ENCODE results near the gene DEFB127.
"Not testable (repeated sequence)": the region's sequence is repeated elsewhere in the genome, so short reads cannot be mapped to it uniquely, and the experiment has no call there.

DEFB127 gene, protein sequence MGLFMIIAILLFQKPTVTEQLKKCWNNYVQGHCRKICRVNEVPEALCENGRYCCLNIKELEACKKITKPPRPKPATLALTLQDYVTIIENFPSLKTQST

DNA sequence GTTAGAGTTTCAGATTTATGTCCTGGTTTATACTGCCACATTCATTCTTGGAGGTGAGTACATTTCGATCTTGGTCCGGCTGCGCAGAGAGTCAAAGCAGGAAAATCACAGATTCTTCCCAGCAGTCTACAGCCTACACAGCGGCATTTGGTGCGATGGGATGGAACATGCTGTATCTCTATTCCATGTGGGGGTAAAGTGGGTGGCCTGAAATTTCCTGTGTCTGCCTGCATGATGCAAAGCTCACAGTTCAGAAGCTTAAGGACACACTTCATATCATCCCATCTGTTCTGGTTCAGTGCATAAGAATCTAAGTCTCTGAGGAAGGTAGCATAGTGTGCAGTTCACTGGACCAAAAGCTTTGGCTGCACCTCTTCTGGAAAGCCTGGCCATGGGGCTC lies at the start of gene DEFB127:
DEFB127 (plus strand) TSS at position 301 of the 400 bp plus-strand sequence; CDS start at position 392, 91 bp downstream.
- H3K4me3 ChIP-seq (ENCODE audit: low read depth, low read length) = no peak within 1 kb of the TSS
- TF ChIP-seq, protein P1, sequence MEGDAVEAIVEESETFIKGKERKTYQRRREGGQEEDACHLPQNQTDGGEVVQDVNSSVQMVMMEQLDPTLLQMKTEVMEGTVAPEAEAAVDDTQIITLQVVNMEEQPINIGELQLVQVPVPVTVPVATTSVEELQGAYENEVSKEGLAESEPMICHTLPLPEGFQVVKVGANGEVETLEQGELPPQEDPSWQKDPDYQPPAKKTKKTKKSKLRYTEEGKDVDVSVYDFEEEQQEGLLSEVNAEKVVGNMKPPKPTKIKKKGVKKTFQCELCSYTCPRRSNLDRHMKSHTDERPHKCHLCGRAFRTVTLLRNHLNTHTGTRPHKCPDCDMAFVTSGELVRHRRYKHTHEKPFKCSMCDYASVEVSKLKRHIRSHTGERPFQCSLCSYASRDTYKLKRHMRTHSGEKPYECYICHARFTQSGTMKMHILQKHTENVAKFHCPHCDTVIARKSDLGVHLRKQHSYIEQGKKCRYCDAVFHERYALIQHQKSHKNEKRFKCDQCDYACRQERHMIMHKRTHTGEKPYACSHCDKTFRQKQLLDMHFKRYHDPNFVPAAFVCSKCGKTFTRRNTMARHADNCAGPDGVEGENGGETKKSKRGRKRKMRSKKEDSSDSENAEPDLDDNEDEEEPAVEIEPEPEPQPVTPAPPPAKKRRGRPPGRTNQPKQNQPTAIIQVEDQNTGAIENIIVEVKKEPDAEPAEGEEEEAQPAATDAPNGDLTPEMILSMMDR (IDR thresholded peaks at IDR 0.05; ENCODE audit: low read depth, low read length) = no peak
- TF ChIP-seq, protein P2, sequence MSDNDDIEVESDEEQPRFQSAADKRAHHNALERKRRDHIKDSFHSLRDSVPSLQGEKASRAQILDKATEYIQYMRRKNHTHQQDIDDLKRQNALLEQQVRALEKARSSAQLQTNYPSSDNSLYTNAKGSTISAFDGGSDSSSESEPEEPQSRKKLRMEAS (IDR thresholded peaks at IDR 0.05; ENCODE audit: low read depth, low read length) = no peak
- TF ChIP-seq POLR2A (IDR thresholded peaks at IDR 0.05; ENCODE audit: extremely low read depth, insufficient read length) (no peak), MYC (IDR thresholded peaks at IDR 0.05; ENCODE audit: low read depth, low read length) (no peak)
- no peak for DNase-seq (ENCODE audit: low read depth)

DNA sequence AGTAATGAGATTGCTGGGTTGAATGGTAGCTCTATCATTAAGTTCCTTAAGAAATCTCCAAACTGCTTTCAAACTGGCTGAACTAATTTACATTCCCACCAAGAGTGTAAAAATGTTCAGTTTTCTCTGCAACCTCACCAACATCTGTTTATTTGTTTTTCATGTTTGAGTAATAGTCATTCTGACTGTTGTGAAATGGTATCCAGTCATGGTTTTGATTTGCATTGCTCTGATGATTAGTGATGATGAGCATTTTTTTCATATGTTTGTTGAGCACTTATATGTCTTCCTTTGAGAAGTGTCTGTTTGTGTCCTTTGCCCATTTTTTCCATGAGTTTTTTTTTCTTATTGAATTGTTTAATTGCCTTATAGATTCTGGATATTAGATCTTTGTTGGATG lies 44.9 kb upstream of the DEFB127 start:
- TF ChIP-seq, protein P2 (IDR thresholded peaks at IDR 0.05; ENCODE audit: low read depth, low read length) = no peak
- TF ChIP-seq, protein P1 (IDR thresholded peaks at IDR 0.05; ENCODE audit: low read depth, low read length) = no peak
- TF ChIP-seq MYC (IDR thresholded peaks at IDR 0.05; ENCODE audit: low read depth, low read length) = no peak
- no peak for TF ChIP-seq POLR2A (IDR thresholded peaks at IDR 0.05; ENCODE audit: extremely low read depth, insufficient read length)
- H3K4me3 ChIP-seq (ENCODE audit: low read depth, low read length) = no peak overlapping the region
- DNase-seq (ENCODE audit: low read depth) = no peak

DNA sequence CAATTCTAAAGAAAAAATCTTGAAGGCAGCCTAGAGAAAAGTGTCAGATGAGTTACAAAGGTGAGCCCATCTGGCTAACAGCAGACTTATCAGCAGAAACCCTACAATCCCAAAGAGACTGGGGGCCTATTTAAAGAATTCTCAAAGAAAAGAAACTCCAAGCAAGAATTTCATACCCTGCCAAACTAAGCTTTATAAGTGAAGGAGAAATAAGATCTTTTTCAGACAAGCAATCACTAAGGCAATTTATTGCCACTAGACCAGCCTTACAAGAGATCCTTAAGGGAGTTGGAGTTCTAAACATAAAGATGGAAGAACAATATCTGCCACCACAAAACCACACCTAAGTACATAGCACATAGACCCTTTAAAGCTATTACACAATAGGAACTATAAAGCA lies 39.7 kb upstream of the DEFB127 start:
- H3K4me3 ChIP-seq (ENCODE audit: low read depth, low read length) = no peak overlapping the region
- no peak for DNase-seq (ENCODE audit: low read depth)
- no peak for TF ChIP-seq POLR2A (IDR thresholded peaks at IDR 0.05; ENCODE audit: extremely low read depth, insufficient read length)

DNA sequence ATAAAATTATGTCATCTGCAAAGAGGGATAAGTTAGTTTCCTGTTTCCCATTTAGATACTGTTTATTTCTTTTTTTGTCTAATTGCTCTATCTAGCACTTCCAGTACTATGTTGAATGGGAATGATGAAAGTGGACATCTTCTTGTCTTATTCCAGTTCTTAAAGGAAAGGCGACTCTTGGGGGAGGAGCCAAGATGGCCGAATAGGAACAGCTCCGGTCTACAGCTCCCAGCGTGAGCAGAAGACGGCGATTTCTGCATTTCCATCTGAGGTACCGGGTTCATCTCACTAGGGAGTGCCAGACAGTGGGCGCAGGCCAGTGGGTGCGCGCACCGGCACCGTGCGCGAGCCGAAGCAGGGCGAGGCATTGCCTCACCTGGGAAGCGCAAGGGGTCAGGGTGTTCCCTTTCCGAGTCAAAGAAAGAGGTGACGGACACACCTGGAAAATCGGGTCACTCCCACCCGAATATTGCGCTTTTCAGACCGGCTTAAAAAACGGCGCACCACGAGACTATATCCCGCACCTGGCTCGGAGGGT lies 27.4 kb upstream of the DEFB127 start:
- H3K4me3 ChIP-seq (ENCODE audit: low read depth, low read length); DNase-seq (ENCODE audit: low read depth): not testable (repeated sequence)

DNA sequence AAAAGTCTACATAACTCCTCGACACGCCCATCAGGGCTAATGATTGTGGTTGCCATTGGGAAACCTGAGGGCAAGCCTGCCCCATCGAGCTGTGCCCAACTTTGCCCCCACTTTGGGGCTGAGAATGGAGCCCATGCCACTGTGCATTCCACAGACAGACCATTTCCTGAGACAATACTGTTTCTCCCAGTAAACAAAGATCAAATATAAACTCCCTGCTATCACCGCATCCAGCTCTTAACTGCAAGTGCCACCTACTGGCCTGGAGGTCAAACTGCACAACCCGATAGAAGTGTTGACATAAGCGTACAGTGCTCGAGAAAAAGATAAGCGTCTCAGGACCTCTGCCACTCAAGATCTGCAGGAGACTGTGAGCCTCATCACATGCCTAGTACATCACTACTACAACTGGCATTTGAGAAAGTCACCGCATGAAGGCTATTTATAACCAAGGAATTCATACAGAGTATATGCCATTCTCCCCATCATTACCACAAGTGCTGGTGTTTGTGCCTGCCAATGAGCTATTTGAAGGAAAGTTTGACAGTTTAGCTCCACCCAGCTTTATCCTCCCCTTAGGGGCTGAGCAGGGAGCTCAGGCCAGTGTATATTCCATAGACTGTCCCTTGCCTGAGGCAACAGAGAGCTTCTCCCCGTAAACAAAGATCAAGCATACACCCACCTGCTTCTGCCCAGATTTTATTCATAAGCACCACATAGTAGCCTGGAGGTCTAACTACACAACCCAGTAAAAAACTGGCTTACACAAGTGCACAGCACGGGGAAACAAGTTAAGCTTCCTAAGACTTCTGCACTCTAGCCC lies 19.4 kb upstream of the DEFB127 start:
- TF ChIP-seq POLR2A (IDR thresholded peaks at IDR 0.05; ENCODE audit: extremely low read depth, insufficient read length) = no peak
- TF ChIP-seq MYC (IDR thresholded peaks at IDR 0.05; ENCODE audit: low read depth, low read length) = no peak
- TF ChIP-seq, protein P2 (IDR thresholded peaks at IDR 0.05; ENCODE audit: low read depth, low read length) = no peak
- TF ChIP-seq, protein P1 (IDR thresholded peaks at IDR 0.05; ENCODE audit: low read depth, low read length) = peak; percentile 61
- peak; percentile 44 for DNase-seq (ENCODE audit: low read depth)
- no peak overlapping the region for H3K4me3 ChIP-seq (ENCODE audit: low read depth, low read length)

DNA sequence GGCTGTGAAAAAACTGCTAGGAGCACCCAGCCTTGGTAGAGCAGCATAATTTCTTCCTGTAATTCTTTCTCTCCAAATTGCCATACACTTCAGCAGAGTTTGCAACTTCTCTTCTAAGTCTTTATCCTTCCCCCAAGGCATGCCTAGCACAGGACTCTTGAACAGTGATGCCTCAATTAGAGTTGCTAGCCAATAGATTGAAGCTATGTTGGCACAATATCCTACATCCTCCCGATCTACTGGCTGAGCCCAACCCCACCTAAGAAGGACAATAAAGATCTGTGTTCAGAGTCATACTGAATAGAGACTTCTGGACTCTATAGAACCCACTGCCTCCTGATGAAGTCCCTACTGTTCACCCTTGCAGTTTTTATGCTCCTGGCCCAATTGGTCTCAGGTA lies 15.0 kb upstream of the DEFB127 start, which contains the start of gene DEFB126:
DEFB126 (plus strand) TSS at position 301 of the 400 bp plus-strand sequence; CDS start at position 340, 39 bp downstream.
- no peak for DNase-seq (ENCODE audit: low read depth)
- TF ChIP-seq, protein P1 (IDR thresholded peaks at IDR 0.05; ENCODE audit: low read depth, low read length) = no peak
- TF ChIP-seq MYC (IDR thresholded peaks at IDR 0.05; ENCODE audit: low read depth, low read length) = no peak
- TF ChIP-seq, protein P2 (IDR thresholded peaks at IDR 0.05; ENCODE audit: low read depth, low read length) = no peak
- no peak for TF ChIP-seq POLR2A (IDR thresholded peaks at IDR 0.05; ENCODE audit: extremely low read depth, insufficient read length)
- H3K4me3 ChIP-seq (ENCODE audit: low read depth, low read length) = no peak within 1 kb of the TSS
